Measurements from ENCODE around the gene GP5. TPM values are rescaled to one million over a fixed set of nuclear protein-coding genes. Genes with fewer than 3 reads are reported as not detected.

GP5 gene
- total RNA-seq, 1 experiment from 2014 or later = 0.15 TPM

DNA sequence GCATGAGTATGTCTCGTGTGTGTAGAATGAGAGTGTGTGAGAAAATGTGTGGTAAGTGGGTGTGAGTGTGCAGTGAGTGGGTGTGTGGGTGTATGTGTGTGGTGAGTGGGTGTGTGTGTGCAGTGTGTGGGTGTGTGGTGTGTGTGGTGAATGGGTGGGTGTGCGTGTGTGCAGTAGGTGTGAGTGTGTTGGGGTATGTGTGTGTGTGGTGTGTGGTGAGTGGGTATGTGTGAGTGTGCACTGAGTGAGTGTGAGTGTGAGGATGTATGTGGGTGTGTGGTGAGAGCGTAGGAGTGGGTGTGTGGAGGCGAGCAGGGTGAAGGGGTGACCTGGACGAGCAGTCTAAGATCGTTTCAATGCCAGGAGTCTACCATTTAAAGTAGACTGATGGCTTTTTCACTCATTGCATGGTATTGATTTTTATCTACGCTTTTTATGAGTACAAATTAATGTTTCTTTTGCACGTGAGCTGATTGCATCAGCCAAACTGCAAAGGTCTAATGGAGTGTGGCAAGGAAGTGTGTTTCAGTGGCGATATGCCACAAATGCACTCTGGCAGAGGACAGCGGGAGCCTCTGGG, 46.3 kb downstream of the GP5 start:
- ChIA-PET CTCF (no interaction called here), RAD21 (ENCODE audit: low non-redundant PET in 1 of 2, low total read pairs in 2 of 2, uncharacterized antibody in 2 of 2, unreplicated experiment in 2 of 2) (no interaction called here), POLR2A (no interaction called here)
- Histone ChIP-seq H3K4me2 (ENCODE audit: low read length) (no peak overlapping the region), H3K27me3 (ENCODE audit: insufficient read depth, low read length) (peaks cover 4% of the 10 kb centered on the region; the same call in 1 of the 2 replicates), H3K9me3 (ENCODE audit: control insufficient read depth in 1 of 2, insufficient read depth in 1 of 2, low read depth in 1 of 2, low read length in 2 of 2) (no peaks in the 10 kb centered on the region), H2AFZ (ENCODE audit: low read depth, low read length, poor library complexity, severe bottlenecking) (no peak overlapping the region), H3K4me1 (ENCODE audit: control insufficient read depth in 1 of 2, insufficient read depth in 2 of 2, low read length in 2 of 2) (peaks cover 8 to 14% of the 10 kb centered on the region in 2 experiments), H3K9ac (ENCODE audit: low read length) (no peak overlapping the region), H3K27ac (ENCODE audit: low read depth, low read length) (no peak overlapping the region), H3K36me3 (ENCODE audit: control insufficient read depth in 1 of 2, insufficient read depth in 2 of 2, low read length in 2 of 2) (no peaks in the 10 kb centered on the region), H3K79me2 (ENCODE audit: insufficient read depth, low read length) (no peaks in the 10 kb centered on the region), H3K9me2 (ENCODE audit: insufficient read depth) (no peaks in the 10 kb centered on the region), H4K20me1 (ENCODE audit: insufficient read depth) (no peaks in the 10 kb centered on the region), H3K4me3 (replicated peaks in 1 of 2; ENCODE audit: low read depth in 1 of 2, low read length in 2 of 2) (no peak overlapping the region)
- no peak for DNase-seq (ENCODE audit: low read depth, low spot score)
- intact Hi-C loops (cut with micrococcal nuclease) = no loop called here
- no TSS peak for BruUV-seq (replicated peaks)
- no peak for TF ChIP-seq EZH2phosphoT487 (IDR thresholded peaks at IDR 0.05; ENCODE audit: borderline replicate concordance)
- ATAC-seq = no peak

DNA sequence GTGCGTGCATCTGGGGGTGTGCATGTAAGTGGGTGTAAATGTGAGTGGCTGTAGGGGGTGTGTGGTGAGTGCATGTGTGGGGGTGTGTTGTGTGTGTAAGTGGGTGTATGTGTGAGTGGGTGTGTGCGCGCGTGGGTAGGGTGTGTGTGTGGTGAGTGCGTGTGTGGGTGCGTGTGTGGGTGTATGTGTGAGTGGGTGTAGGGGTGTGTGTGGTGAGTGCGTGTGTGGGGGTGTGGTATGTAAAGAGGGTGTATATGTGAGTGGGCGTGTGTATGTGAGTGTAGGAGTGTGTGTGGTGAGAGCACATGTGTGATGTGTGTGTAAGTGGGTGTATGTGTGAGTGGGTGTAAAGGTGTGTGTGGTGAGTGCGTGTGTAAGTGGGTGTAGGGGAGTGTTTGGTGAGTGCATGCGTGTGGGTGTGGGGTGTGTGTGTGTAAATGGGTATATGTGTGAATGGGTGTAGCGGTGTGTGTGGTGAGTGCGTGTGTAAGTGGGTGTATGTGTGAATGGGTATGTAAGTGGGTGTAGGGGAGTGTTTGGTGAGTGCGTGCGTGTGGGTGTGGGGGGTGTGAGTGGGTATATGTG, 47.0 kb downstream of the GP5 start:
- H3K4me2 ChIP-seq (ENCODE audit: low read length) = no peak overlapping the region
- no peaks in the 10 kb centered on the region for H3K9me2 ChIP-seq (ENCODE audit: insufficient read depth)
- intact Hi-C loops (cut with micrococcal nuclease) = no loop called here
- ChIA-PET RAD21 (ENCODE audit: low non-redundant PET in 1 of 2, low total read pairs in 2 of 2, uncharacterized antibody in 2 of 2, unreplicated experiment in 2 of 2) (no interaction called here), CTCF (no interaction called here), POLR2A (no interaction called here)
- H2AFZ ChIP-seq (ENCODE audit: low read depth, low read length, poor library complexity, severe bottlenecking) = no peak overlapping the region
- H4K20me1 ChIP-seq (ENCODE audit: insufficient read depth) = no peaks in the 10 kb centered on the region
- ATAC-seq (no peak), DNase-seq (ENCODE audit: low read depth, low spot score) (no peak)
- no peaks in the 10 kb centered on the region for H3K27me3 ChIP-seq (ENCODE audit: insufficient read depth, low read length)
- no peak overlapping the region for H3K4me3 ChIP-seq (replicated peaks in 1 of 2; ENCODE audit: low read depth in 1 of 2, low read length in 2 of 2)
- H3K9ac ChIP-seq (ENCODE audit: low read length) = no peak overlapping the region
- TF ChIP-seq, protein P1, sequence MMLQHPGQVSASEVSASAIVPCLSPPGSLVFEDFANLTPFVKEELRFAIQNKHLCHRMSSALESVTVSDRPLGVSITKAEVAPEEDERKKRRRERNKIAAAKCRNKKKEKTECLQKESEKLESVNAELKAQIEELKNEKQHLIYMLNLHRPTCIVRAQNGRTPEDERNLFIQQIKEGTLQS (IDR thresholded peaks at IDR 0.05) = no peak
- no peak for TF ChIP-seq SRF (IDR thresholded peaks at IDR 0.05; ENCODE audit: low read depth)
- no TSS peak for BruUV-seq (replicated peaks)
- H3K36me3 ChIP-seq (ENCODE audit: control insufficient read depth in 1 of 2, insufficient read depth in 2 of 2, low read length in 2 of 2) = no peaks in the 10 kb centered on the region
- no peak overlapping the region for H3K27ac ChIP-seq (ENCODE audit: low read depth, low read length)
- H3K79me2 ChIP-seq (ENCODE audit: insufficient read depth, low read length) = no peaks in the 10 kb centered on the region
- H3K4me1 ChIP-seq (ENCODE audit: control insufficient read depth in 1 of 2, insufficient read depth in 2 of 2, low read length in 2 of 2) = peaks cover 8 to 14% of the 10 kb centered on the region in 2 experiments
- H3K9me3 ChIP-seq (ENCODE audit: control insufficient read depth in 1 of 2, insufficient read depth in 1 of 2, low read depth in 1 of 2, low read length in 2 of 2) = no peaks in the 10 kb centered on the region
